Parathyroid adenoma (tissue), 2 donors: ENCODE data around the gene CERT1.

Experiments used
- H2AFZ ChIP-seq: fragments of 300-600 bp; sonication (generic); one replicate; pipeline ENCODE4 v1.7.0; 2017; ENCODE audit warnings: antibody characterized with exemption, mild to moderate bottlenecking
- H3K27ac ChIP-seq: fragments of 300-600 bp; sonication (generic); one replicate; pipeline ENCODE4 v1.7.0; 2017
- H3K27me3 ChIP-seq: fragments of 300-600 bp; sonication (generic); one replicate; pipeline ENCODE4 v1.7.0; 2017; ENCODE audit warnings: low read length; ENCODE audit not compliant: control insufficient read depth, insufficient read depth
- H3K36me3 ChIP-seq: fragments of 300-600 bp; sonication (generic); one replicate; pipeline ENCODE4 v1.7.0; 2017; ENCODE audit warnings: low read length; ENCODE audit not compliant: control insufficient read depth, insufficient read depth
- H3K4me1 ChIP-seq: fragments of 300-600 bp; sonication (generic); one replicate; pipeline ENCODE4 v1.7.0; 2017; ENCODE audit warnings: control low read depth
- H3K4me2 ChIP-seq: fragments of 300-600 bp; sonication (generic); one replicate; pipeline ENCODE4 v1.7.0; 2017; ENCODE audit warnings: low read length
- H3K4me3 ChIP-seq: fragments of 300-600 bp; sonication (generic); one replicate; pipeline ENCODE4 v1.7.0; 2017; ENCODE audit warnings: low read depth, low read length
- H3K79me2 ChIP-seq: fragments of 300-600 bp; sonication (generic); one replicate; pipeline ENCODE4 v1.7.0; 2017; ENCODE audit warnings: control low read depth
- H3K9ac ChIP-seq: fragments of 300-600 bp; sonication (generic); one replicate; pipeline ENCODE4 v1.7.0; 2017; ENCODE audit warnings: mild to moderate bottlenecking
- H3K9me3 ChIP-seq: fragments of 300-600 bp; sonication (generic); one replicate; pipeline ENCODE4 v1.7.0; 2017; ENCODE audit warnings: low read length; ENCODE audit not compliant: control insufficient read depth
- CTCF ChIP-seq: fragments of 300-600 bp; sonication (generic); IDR thresholded peaks from one replicate; pipeline ENCODE4 v1.7.0; 2017; ENCODE audit warnings: antibody characterized with exemption, mild to moderate bottlenecking
- donor health status: primary hyperparathyroidism.

CERT1 gene

GRCh38 chr5:75446068-75446467 lies 65.4 kb downstream of the CERT1 start:
- peaks cover 25% of the 10 kb centered on the region for H3K79me2 ChIP-seq
- H3K27me3 ChIP-seq: no peaks in the 10 kb centered on the region
- no peak for TF ChIP-seq CTCF
- no peak overlapping the region for H3K27ac ChIP-seq
- H3K9ac ChIP-seq: no peak overlapping the region
- H3K4me1 ChIP-seq: peaks cover 7% of the 10 kb centered on the region
- H3K9me3 ChIP-seq: no peaks in the 10 kb centered on the region
- no peak overlapping the region for H2AFZ ChIP-seq
- no peak overlapping the region for H3K4me3 ChIP-seq
- H3K36me3 ChIP-seq: no peaks in the 10 kb centered on the region
- H3K4me2 ChIP-seq: no peak overlapping the region

- H3K4me3 ChIP-seq: no peak overlapping the region
- H3K9ac ChIP-seq: no peak overlapping the region
- H2AFZ ChIP-seq: no peak overlapping the region
- no peaks in the 10 kb centered on the region for H3K36me3 ChIP-seq
- no peaks in the 10 kb centered on the region for H3K4me1 ChIP-seq
- H3K4me2 ChIP-seq: no peak overlapping the region
- H3K27me3 ChIP-seq: no peaks in the 10 kb centered on the region
- H3K9me3 ChIP-seq: no peaks in the 10 kb centered on the region
- H3K79me2 ChIP-seq: peaks cover 12% of the 10 kb centered on the region
- no peak overlapping the region for H3K27ac ChIP-seq
- TF ChIP-seq CTCF: no peak
Measured at GRCh38 chr5:75441560-75441959, 69.9 kb downstream of the CERT1 start.

- no peak overlapping the region for H3K4me2 ChIP-seq
- no peak overlapping the region for H3K4me3 ChIP-seq
- H3K9ac ChIP-seq: no peak overlapping the region
- H3K36me3 ChIP-seq: no peaks in the 10 kb centered on the region
- no peaks in the 10 kb centered on the region for H3K9me3 ChIP-seq
- H3K27ac ChIP-seq: no peak overlapping the region
- no peak for TF ChIP-seq CTCF
- no peak overlapping the region for H2AFZ ChIP-seq
- peaks cover 5% of the 10 kb centered on the region for H3K79me2 ChIP-seq
- H3K27me3 ChIP-seq: no peaks in the 10 kb centered on the region
- no peaks in the 10 kb centered on the region for H3K4me1 ChIP-seq
Measured at GRCh38 chr5:75439276-75439675, 72.2 kb downstream of the CERT1 start.

- Histone ChIP-seq H3K79me2 (peaks cover 5% of the 10 kb centered on the region), H3K9me3 (no peaks in the 10 kb centered on the region), H3K27me3 (no peaks in the 10 kb centered on the region), H3K36me3 (no peaks in the 10 kb centered on the region), H3K4me1 (no peaks in the 10 kb centered on the region), H3K4me2 (no peak overlapping the region), H3K9ac (no peak overlapping the region), H2AFZ (no peak overlapping the region), H3K4me3 (no peak overlapping the region), H3K27ac (no peak overlapping the region)
- peak; percentile 11 for TF ChIP-seq CTCF
Measured at GRCh38 chr5:75438722-75439121, 72.7 kb downstream of the CERT1 start.

GRCh38 chr5:75435096-75435495 lies 76.3 kb downstream of the CERT1 start:
- H3K27me3 ChIP-seq: no peaks in the 10 kb centered on the region
- peaks cover 4% of the 10 kb centered on the region for H3K79me2 ChIP-seq
- no peaks in the 10 kb centered on the region for H3K9me3 ChIP-seq
- TF ChIP-seq CTCF: no peak
- no peak overlapping the region for H3K4me3 ChIP-seq
- H2AFZ ChIP-seq: no peak overlapping the region
- no peak overlapping the region for H3K4me2 ChIP-seq
- no peak overlapping the region for H3K9ac ChIP-seq
- no peaks in the 10 kb centered on the region for H3K4me1 ChIP-seq
- no peak overlapping the region for H3K27ac ChIP-seq
- no peaks in the 10 kb centered on the region for H3K36me3 ChIP-seq
